ENCODE measurements around the gene CHST15. TPM values are rescaled to one million over a fixed set of nuclear protein-coding genes. Genes with fewer than 3 reads are reported as not detected.

CHST15 gene
- total RNA-seq, 1 donor, result 1.1 TPM

GRCh38 chr10:124003481-124003870 is 89.9 kb downstream of the CHST15 start:
- no peak for DNase-seq (ENCODE audit: low read depth in 2 of 3, low spot score in 2 of 3)

- DNase-seq (ENCODE audit: low read depth in 2 of 3, low spot score in 2 of 3), result no peak
Measured at GRCh38 chr10:124003070-124003419, 90.4 kb downstream of the CHST15 start.

- DNase-seq (ENCODE audit: low read depth in 2 of 3, low spot score in 2 of 3), result no peak
Measured at GRCh38 chr10:124002391-124003069, 90.9 kb downstream of the CHST15 start.

GRCh38 chr10:124001391-124002148 is 91.8 kb downstream of the CHST15 start:
- DNase-seq (ENCODE audit: low read depth in 2 of 3, low spot score in 2 of 3), result no peak

- DNase-seq (ENCODE audit: low read depth in 2 of 3, low spot score in 2 of 3), result no peak
Measured at GRCh38 chr10:124000792-124001201, 92.6 kb downstream of the CHST15 start.

- DNase-seq (ENCODE audit: low read depth in 2 of 3, low spot score in 2 of 3), result no peak
Measured at GRCh38 chr10:123999956-124000615, 93.3 kb downstream of the CHST15 start.

GRCh38 chr10:123999261-123999660 is 94.1 kb downstream of the CHST15 start:
- DNase-seq (ENCODE audit: low read depth in 2 of 3, low spot score in 2 of 3), result no peak

- no peak for DNase-seq (ENCODE audit: low read depth in 2 of 3, low spot score in 2 of 3)
Measured at GRCh38 chr10:123998197-123999141, 94.9 kb downstream of the CHST15 start.

GRCh38 chr10:123997486-123998196 is 95.8 kb downstream of the CHST15 start:
- peak in 1 of 3 donors; percentile 44 for DNase-seq (ENCODE audit: low read depth in 2 of 3, low spot score in 2 of 3)

- no peak for DNase-seq (ENCODE audit: low read depth in 2 of 3, low spot score in 2 of 3)
Measured at GRCh38 chr10:123997013-123997412, 96.4 kb downstream of the CHST15 start.

GRCh38 chr10:123996302-123996701 is 97.1 kb downstream of the CHST15 start:
- no peak for DNase-seq (ENCODE audit: low read depth in 2 of 3, low spot score in 2 of 3)

- peak in 2 of 3 donors; percentile 31 to 33 for DNase-seq (ENCODE audit: low read depth in 2 of 3, low spot score in 2 of 3)
Measured at GRCh38 chr10:123995461-123996131, 97.8 kb downstream of the CHST15 start.

GRCh38 chr10:123995082-123995460 is 98.3 kb downstream of the CHST15 start:
- DNase-seq (ENCODE audit: low read depth in 2 of 3, low spot score in 2 of 3), result no peak

- peak; percentile 67 to 73 (median 72) for DNase-seq (ENCODE audit: low read depth in 2 of 3, low spot score in 2 of 3)
Measured at GRCh38 chr10:123994417-123995081, 98.8 kb downstream of the CHST15 start.

- DNase-seq (ENCODE audit: low read depth in 2 of 3, low spot score in 2 of 3), result no peak
Measured at GRCh38 chr10:123993534-123994416, 99.6 kb downstream of the CHST15 start.

GRCh38 chr10:123991611-123992570 is 101.5 kb downstream of the CHST15 start:
- DNase-seq (ENCODE audit: low read depth in 2 of 3, low spot score in 2 of 3), result no peak

GRCh38 chr10:123990889-123991288 is 102.5 kb downstream of the CHST15 start:
- DNase-seq (ENCODE audit: low read depth in 2 of 3, low spot score in 2 of 3), result no peak
